Non-pigmented ciliary epithelial cell (primary cell): ENCODE data around the gene CEP97.
"Not testable (repeated sequence)": the region's sequence is repeated elsewhere in the genome, so short reads cannot be mapped to it uniquely, and the experiment has no call there.

Experiments
- DNase-seq: peaks from one replicate; pipeline ENCODE4 v3.0.0-alpha.2; 2010; ENCODE audit warnings: low read depth

CEP97 gene

DNA sequence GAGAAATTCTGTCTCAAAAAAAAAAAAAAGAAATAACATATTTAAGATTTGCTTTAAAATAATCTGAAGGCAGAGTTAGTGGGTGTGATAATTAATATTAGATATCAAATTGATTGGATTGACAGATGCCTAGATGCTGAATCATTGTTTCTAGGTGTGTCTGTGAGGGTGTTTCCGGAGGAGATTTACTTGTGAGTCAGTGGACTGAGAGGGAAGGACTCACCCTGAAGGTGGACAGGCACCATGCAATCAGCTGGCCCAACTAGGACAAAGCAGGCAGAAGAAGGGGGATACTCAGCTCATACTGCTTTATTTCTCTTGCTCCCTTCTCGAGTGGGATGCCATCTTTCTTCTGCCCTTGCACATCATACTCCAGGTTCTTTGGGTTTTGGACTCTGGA lies 21.2 kb upstream of the CEP97 start:
- no peak for DNase-seq

DNA sequence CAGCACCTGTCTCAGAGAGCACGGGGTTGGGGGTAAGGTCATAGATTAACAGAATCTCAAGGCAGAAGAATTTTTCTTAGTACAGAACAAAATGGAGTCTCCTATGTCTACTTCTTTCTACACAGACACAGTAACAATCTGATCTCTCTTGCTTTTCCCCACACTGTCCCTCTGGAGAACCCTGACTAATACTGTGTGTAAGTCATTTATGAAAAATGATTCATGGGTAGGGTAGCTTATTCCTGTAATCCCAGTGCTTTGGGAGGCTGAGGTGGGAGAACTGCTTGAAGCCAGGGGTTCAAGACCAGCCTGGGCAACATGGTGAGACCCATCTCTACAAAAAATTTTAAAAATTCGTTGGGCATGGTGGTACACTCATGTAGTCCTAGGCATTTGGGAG lies 19.8 kb upstream of the CEP97 start:
- not testable (repeated sequence) for DNase-seq

DNA sequence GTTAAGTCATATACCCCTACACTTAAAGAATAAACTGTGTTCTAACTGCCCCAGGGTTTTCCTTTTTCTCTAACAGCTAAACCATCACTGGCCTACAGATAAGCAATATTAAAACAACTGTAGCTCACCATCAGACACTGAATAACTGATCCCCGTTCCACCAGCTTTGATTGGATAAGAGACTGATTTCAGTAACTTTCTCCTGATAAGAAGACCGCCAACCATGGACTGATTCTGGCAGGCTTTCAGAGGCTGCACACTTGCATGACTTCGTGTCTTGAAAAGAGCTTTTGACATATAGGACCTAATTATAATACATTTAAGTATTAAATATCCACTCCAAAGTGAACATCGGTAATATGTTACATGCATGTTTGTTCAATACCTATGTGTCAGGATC lies 15.3 kb upstream of the CEP97 start:
- no peak for DNase-seq

DNA sequence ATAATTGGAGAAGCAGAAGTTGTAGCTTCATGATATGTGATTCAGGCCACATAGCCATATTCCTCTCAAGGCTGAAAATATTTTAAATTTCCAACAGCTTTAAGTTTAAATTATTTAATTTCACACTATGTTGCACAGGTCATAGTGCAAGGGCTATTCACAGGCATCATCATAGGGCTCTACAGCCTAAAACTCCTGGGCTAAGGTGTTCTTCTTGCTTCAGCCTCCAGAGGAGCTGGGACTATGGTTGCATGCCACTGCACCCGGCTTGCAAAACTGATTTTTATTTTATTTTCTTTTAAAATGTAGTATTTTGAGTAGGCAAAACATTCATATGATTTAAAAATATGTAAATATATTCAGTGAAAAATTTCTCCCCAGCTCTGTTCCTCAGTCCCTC lies 6.0 kb upstream of the CEP97 start:
- no peak for DNase-seq

DNA sequence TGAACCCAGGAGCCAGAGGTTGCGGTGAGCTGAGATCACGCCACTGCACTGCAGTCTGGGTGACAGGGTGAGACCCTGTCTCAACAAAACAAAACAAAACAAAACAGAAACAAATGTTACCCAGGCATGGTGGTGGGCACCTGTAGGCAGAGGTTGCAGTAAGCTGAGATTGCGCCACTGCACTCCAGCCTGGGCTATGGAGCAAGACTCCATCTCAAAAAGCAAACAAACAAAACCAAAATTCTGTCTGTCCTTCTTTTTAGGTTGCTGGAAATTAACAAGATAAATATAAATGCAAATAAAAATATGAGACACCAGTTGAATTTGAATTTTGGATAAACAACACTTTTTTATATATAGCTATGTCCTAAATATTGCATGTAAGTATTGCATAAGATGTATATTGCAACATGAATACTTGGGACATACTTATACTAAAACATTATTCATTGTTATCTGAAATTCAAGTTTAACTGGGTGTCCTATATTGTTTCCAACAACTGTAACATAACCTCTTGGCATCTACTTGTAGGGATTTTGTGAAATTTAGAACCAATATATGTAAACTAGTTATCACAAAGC lies 4.7 kb upstream of the CEP97 start:
- no peak for DNase-seq

DNA sequence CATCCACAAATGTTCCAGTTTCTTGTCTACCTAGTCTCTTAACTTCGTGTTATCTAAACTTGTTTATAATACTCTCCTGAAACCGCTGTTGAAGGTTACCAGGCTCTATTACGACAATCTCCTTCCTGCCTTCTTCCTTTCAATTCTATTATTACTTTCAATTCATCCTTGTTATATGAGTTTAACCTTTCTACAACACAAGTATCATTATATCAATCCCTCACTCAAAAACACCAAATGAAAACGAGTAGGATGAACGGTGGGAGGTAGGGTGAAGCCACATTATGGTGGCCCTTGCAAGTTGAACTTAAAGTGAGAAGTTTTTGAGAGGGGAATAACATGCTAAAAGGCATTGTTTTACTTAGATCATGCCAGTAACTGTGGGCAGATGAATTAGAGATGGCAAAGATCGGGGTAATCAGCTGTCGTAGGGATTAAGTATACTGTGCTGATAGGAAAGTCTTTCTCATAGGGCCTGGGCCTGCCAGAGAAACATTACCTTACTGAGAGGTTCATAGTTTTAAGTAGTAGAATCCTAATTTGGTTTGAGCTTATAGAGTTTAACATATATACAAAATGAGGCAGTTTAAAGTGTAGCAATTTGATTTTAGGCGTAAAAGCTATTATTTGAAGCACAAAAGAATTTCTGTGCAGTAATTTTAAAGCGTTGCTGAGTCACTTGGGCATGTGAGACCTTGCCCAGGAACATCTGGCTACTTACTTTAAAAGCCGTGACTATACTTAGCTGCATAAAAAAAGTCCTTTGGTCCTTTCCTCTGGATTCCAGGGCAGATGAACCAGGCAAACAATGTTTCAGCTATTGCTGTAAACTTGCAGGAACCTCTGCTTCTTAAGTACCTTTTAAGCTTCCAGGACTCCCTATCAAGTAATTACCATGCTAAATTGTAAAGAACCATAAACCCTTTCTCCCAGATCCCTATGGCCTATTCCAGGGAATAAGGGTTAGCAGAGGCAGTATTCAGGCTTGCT lies 3.3 kb upstream of the CEP97 start:
- no peak for DNase-seq

DNA sequence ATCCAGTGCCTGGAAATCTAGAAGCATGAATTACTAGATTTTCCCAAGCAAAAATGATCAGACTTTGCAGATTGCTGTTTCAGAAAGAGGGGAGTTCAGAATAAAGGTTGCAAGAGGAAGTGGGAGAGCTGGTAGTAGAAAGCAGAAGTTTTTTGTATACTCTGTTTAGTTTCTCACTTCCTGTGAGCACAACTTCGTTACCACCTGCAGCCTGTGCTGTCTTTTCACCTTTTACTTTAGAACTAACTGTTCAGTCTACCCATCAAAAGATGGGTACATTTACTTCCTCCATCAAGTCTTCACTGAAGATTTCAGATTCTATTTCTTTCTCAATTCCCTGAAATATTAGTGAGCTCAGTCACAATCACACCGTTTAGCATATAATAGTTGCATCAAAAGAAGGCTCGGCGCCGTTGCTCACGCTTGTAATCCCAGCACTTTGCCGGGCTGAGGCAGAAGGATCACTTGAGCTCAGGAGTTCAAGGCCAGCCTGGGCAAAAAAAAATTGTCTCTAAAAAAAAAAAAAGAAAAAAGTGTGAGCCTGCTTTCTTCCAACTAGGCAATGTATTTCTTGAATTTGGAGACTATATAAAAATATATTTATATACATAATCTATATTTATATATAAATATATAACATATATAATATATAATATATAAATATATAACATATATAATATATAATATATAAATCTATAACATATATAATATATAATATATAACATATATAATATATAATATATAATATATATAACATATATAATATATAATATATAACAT lies 1.8 kb upstream of the CEP97 start:
- no peak for DNase-seq

DNA sequence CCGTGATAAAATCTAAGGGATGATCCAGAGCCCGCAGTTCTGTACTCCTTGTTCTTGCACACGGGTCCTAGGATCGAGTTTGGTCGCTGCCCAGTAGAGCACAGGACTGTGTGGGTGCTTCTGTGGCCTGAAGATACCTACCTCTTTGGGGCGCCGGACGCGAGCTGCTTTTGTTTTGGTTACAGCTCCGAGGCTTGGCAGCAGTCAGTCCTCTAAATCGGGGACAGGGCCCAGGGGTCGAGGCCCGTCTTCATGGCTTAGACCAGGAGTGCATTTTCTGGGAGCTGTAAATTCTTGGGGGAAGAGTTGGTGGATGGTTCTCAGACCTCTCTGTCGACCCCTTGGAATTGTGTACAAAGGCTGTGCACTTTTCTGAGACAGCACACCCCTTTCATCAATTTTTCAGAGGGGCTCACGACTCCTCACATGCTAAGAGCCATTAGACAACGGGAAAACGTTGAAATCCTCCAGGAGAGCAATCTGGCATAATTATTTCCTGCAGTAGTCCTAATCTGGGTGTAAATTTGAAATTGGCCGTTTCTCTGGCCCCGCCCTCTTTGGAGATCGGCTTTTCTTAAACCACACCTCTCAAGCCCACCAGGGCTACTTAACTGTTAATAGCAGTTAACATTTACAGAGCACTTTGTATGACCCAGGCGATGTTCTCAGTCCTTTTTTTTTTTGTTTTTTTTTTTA lies 928 bp downstream of the CEP97 start:
- DNase-seq, result no peak

DNA sequence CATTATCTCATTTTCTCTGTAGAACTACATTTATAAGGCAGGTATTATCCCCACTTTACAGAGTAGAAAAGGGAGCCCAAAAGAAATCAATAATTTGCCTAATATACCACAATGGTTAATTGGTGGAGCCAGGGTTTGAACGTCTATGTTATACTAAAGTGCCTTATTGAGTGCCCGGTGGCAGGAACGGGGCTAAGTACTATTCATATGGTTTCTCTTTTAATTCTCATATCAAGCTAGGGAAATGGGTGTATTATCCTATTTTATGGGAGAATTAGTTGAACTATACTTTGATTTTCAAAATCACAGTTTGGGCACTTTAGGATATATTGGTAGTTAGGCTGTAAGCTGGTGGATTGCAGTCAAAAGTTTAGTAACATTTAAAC lies 1.5 kb downstream of the CEP97 start:
- no peak for DNase-seq

DNA sequence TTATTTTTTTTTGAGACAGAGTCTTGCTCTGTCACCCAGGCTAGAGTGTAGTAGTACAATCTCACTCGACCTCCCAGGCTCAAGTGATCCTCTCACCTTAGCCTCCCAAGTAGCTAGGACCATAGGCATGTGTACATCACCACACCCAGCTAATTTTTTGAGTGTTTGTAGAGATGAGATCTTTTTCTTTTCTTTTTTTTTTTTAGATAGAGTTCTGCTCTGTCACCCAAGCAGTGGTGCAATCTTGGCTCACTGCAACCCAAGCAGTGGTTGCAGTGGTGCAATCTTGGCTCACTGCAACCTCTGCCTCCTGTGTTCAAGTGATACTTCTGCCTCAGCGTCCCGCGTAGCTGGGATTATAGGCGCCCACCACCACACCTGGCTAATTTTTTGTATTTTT lies 5.2 kb downstream of the CEP97 start:
- DNase-seq, result no peak

DNA sequence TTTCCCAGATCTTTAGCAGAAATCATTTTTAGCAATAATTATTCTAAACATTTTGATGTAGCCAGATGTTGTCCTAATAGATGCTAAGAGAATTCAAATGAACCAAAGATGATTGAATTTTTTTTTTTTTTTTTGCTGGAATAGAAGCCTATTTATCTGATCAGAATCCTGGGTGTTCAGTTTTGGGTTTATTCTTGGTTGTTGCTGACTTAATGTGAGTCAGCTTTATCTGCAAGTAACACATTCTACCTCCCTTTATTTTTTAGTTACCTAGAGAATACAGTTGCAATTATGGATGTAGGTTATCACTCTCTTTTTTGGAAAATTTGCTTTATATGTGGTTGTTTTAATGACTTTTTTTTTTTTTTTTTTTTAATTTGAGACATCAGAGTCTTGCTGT lies 6.4 kb downstream of the CEP97 start:
- DNase-seq, result no peak

DNA sequence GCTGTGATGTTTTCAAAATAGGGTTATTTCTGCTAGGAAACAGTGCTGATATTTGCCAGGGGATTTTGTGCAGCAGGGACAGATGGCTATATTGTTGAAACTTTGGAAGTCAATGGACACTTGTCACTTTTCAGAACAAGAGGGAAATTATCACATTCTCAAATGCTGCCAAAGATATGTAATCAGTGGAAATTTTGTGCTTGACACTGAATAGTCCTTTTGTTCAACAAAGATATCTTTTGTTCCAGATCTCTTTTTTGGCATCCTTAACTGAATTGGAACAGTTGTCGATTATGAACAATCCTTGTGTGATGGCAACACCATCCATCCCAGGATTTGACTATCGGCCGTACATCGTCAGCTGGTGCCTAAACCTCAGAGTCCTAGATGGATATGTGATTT lies 7.8 kb downstream of the CEP97 start:
- no peak for DNase-seq

DNA sequence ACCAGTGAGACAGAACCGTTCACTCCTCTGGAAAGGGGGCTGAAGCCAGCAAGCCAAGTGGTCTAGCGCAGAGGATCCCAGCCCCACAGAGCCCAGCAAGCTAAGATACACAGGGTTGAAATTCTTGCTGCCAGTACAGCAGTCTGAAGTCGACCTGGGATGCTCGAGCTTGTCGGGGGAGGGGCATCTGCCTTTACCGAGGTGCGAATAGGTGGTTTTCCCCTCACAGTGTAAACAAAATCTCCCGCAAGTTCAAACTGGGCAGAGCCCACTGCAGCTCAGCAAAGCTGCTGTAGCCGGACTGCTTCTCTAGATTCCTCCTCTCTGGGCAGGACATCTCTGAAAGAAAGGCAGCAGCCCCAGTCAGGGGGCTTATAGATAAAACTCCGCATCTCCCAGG lies 11.4 kb downstream of the CEP97 start:
- no peak for DNase-seq

DNA sequence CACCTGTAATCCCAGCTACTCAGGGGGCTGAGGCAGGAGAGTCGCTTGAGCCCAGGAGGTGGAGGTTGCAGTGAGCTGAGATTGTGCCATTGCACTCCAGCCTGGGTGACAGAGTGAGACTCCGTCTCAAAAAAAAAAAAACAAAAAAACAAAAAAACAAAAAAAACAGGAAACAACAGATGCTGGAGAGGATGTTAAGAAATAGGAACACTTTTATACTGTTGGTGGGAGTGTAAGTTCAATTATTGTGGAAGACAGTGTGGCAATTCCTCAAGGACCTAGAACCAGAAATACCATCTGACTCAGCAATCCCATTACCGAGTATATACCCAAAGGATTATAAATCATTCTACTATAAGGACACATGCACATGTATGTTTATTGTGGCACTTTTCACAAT lies 17.5 kb downstream of the CEP97 start:
- not testable (repeated sequence) for DNase-seq

DNA sequence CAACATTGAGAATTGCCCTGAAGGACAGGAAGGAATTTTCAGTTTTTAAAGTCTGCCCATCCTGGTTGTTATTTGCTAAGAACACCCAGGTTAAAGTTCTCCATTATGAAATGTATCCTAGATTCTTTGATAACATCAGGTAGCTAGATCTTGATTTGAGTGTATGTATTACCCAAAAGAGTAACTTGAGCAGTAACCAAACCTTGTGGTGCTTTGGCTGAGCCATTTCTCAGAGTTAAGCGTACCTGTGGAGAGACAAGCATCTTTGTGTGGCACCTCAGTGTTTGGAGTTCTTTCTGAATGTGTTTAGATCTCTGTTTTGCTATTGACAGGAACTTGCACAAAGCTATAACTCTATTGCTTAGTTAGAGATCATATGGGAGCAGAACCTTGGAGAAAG lies 20.4 kb downstream of the CEP97 start:
- no peak for DNase-seq

DNA sequence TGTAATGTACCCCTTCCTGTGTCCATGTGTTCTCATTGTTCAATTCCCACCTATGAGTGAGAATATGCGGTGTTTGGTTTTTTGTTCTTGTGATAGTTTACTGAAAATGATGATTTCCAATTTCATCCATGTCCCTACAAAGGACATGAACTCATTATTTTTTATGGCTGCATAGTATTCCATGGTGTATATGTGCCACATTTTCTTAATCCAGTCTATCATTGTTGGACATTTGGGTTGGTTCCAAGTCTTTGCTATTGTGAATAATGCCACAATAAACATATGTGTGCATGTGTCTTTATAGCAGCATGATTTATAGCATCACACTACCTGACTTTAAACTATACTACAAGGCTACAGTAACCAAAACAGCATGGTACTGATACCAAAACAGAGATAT lies 21.5 kb downstream of the CEP97 start:
- DNase-seq, result not testable (repeated sequence)

DNA sequence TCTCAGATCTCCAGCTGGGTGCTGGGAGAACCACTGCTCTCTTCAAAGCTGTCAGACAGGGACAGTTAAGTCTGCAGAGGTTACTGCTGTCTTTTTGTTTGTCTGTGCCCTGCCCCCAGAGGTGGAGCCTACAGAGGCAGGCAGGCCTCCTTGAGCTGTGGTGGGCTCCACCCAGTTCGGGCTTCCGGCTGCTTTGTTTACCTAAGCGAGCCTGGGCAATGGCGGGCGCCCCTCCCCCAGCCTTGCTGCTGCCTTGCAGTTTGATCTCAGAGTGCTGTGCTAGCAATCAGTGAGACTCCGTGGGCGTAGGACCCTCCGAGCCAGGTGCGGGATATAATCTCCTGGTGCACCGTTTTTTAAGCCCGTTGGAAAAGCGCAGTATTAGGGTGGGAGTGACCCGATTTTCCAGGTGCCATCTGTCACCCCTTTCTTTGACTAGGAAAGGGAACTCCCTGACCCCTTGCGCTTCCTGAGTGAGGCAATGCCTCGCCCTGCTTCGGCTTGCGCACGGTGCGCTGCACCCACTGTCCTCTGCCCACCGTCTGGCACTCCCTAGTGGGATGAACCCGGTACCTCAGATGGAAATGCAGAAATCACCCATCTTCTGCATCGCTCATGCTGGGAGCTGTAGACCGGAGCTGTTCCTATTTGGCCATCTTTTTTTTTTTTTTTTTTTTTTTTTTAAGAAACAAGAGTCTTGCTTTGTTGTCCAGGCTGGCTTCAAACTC lies 29.1 kb downstream of the CEP97 start:
- DNase-seq, result not testable (repeated sequence)

DNA sequence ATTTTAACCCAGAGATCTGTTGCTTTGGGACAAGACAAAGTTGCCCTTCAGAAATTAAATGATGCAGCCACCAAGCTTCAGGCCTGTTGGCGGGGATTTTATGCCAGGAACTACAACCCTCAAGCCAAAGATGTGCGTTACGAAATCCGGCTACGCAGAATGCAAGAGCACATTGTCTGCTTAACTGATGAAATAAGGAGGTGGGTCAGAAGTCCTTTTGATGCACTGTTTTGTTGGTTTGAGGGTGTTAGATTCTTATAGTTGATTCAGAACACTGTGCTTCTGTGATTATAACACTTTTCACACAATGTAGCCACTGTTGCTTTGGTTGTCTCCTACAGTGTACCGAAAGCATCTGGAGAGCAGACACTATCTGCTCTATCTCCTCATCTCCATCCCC lies 33.8 kb downstream of the CEP97 start:
- DNase-seq, result no peak

DNA sequence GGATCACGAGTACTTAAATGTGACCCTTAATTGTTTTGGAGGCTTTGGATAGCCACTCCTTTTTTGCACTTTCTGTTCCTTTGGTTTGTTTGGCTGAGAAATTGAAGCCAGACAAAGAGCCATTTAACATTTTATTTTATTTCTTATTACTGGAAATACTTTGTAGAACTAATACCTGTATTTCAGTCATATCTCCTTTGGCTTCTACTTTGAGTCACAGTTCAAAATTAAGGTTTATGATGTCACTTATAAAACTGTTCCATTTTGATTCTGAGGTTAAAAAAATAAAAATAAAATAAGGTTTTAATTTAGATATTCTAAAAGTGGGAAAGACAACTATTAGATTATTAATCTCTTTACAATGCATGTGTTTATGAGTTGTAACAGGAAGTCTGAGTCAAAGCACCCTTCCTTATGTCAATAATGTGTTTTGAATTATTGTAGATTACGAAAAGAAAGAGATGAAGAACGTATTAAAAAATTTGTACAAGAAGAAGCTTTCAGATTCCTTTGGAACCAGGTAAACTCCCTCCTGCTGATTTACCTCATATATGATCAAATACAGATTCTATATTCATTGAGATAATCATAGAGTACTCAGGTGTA lies 37.7 kb downstream of the CEP97 start:
- no peak for DNase-seq

DNA sequence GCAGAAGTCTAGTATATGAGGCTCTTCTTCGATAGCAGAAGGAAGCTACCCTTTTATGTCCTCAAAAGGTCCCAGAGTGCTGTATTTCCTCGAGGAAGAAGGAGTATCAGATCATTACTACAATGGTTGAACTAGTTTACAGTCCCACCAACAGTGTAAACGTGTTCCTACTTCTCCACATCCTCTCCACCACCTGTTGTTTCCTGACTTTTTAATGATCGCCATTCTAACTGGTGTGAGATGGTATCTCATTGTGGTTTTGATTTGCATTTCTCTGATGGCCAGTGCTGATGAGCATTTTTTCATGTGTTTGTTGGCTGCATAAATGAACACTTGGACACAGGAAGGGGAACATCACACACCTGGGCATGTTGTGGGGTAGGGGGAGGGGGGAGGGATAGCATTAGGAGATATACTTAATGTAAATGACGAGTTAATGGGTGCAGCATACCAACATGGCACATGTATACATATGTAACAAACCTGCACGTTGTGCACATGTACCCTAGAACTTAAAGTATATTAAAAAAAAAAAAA lies 53.4 kb downstream of the CEP97 start:
- DNase-seq, result not testable (repeated sequence)
